Ishikawa (cell line): ENCODE data around the gene NSUN4.

Source experiments
- CEBPB ChIP-seq: IDR thresholded peaks from 2 replicates; pipeline ENCODE4 v1.6.1; 2012
- CREB1 ChIP-seq: IDR thresholded peaks from 2 replicates; pipeline ENCODE4 v1.6.1; 2012; ENCODE audit warnings: low read depth
- EGR1 ChIP-seq: IDR thresholded peaks from 2 replicates; pipeline ENCODE4 v1.6.1; 2012
- EP300 ChIP-seq: IDR thresholded peaks from 2 replicates; pipeline ENCODE4 v1.6.1; 2012; ENCODE audit warnings: borderline replicate concordance
- FOXM1 ChIP-seq: IDR thresholded peaks from 2 replicates; pipeline ENCODE4 v1.6.1; 2012; ENCODE audit warnings: low read depth, borderline replicate concordance
- MAX ChIP-seq: IDR thresholded peaks from 2 replicates; pipeline ENCODE4 v1.6.1; 2012
- NFIC ChIP-seq: IDR thresholded peaks from 2 replicates; pipeline ENCODE4 v1.6.1; 2012
- RAD21 ChIP-seq: IDR thresholded peaks from 2 replicates; pipeline ENCODE4 v1.6.1; 2012; ENCODE audit warnings: low read depth
- TAF1 ChIP-seq: IDR thresholded peaks from 2 replicates; pipeline ENCODE4 v1.6.1; 2012; ENCODE audit warnings: low read depth, mild to moderate bottlenecking
- TCF12 ChIP-seq: IDR thresholded peaks from 2 replicates; pipeline ENCODE4 v1.6.1; 2012; ENCODE audit warnings: low read depth
- TEAD4 ChIP-seq: IDR thresholded peaks from 2 replicates; pipeline ENCODE4 v1.6.1; 2012
- USF1 ChIP-seq: IDR thresholded peaks from 2 replicates; pipeline ENCODE4 v1.6.1; 2012
- YY1 ChIP-seq: IDR thresholded peaks from 2 replicates; pipeline ENCODE4 v1.6.1; 2012; ENCODE audit warnings: low read depth
- ZBTB7A ChIP-seq: IDR thresholded peaks from 2 replicates; pipeline ENCODE4 v1.6.1; 2012; ENCODE audit warnings: low read depth
- TF ChIP-seq, protein P1 (sequence below): IDR thresholded peaks from 2 replicates; pipeline ENCODE4 v1.6.1; 2012; ENCODE audit warnings: low read depth, mild to moderate bottlenecking

NSUN4 gene

DNA sequence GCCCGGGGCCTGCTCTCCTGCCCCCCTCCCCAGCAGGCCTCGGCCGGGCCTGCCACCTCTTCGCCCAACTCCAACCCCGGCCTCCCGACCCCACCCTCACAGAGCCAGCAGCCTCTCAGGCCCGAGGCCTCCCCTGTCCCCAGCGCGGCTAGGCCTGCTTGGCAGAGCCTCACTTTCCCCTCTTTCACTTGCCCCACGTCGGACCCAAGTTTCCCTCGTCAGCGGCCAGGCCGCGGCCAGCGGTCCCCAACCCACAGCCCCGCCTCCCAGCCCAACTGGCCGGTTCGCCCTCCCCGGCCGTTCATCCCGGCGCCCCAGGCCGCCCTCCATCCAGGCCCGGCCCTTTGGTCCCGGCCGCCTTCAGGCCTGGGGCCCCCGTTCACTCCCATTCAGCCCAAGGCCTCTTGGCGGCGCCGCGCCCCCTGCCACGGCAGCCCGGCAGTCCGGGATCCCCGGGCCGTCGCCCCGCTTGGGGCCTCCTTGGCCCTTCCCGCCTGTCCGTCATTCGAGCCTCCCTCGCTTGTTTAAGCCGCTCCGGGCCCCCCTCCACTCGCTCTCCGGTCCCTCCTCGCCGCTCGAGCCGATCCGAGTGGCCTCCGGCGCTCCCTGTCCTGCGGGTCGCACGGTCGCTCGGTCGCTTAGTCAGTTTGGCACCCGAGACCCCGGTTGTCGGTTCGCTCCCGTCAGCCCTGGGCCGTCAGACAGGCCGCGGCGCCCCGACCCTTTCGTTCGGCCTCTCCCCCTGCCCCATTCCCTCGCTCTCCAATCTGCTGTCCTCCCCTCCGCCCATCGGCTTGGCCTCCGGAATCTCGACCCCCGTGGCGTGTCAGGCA, 38.6 kb upstream of the NSUN4 start:
- TF ChIP-seq NFIC (0 out of 2 replicates have a peak, but pooled peaks have one; percentile 11), MAX (peak; percentile 45; the same call in 1 of the 2 replicates), ZBTB7A (peak; percentile 15; the same call in 1 of the 2 replicates), RAD21 (no peak; the same call in 1 of the 2 replicates), TCF12 (peak; percentile 38; the same call in 1 of the 2 replicates), FOXM1 (no peak), YY1 (peak; percentile 37; the same call in 1 of the 2 replicates)

GRCh38 chr1:46302641-46303037, 38.0 kb upstream of the NSUN4 start:
- TF ChIP-seq TCF12: no peak
- TF ChIP-seq ZBTB7A: peak; percentile 85; the same call in 1 of the 2 replicates
- no peak for TF ChIP-seq CREB1
- no peak for TF ChIP-seq EGR1

- TF ChIP-seq TEAD4 (peak; percentile 6; the same call in 1 of the 2 replicates), NFIC (no peak), CREB1 (peak; percentile 48; the same call in 1 of the 2 replicates), FOXM1 (no peak), TCF12 (peak; percentile 46; the same call in 1 of the 2 replicates), CEBPB (no peak), USF1 (peak; percentile 81), EP300 (peak; percentile 55; the same call in 1 of the 2 replicates), EGR1 (peak; percentile 95), YY1 (peak; percentile 100), TAF1 (peak; percentile 99), ZBTB7A (peak; percentile 55; the same call in 1 of the 2 replicates), RAD21 (no peak), MAX (peak; percentile 86)
- TF ChIP-seq, protein P1, sequence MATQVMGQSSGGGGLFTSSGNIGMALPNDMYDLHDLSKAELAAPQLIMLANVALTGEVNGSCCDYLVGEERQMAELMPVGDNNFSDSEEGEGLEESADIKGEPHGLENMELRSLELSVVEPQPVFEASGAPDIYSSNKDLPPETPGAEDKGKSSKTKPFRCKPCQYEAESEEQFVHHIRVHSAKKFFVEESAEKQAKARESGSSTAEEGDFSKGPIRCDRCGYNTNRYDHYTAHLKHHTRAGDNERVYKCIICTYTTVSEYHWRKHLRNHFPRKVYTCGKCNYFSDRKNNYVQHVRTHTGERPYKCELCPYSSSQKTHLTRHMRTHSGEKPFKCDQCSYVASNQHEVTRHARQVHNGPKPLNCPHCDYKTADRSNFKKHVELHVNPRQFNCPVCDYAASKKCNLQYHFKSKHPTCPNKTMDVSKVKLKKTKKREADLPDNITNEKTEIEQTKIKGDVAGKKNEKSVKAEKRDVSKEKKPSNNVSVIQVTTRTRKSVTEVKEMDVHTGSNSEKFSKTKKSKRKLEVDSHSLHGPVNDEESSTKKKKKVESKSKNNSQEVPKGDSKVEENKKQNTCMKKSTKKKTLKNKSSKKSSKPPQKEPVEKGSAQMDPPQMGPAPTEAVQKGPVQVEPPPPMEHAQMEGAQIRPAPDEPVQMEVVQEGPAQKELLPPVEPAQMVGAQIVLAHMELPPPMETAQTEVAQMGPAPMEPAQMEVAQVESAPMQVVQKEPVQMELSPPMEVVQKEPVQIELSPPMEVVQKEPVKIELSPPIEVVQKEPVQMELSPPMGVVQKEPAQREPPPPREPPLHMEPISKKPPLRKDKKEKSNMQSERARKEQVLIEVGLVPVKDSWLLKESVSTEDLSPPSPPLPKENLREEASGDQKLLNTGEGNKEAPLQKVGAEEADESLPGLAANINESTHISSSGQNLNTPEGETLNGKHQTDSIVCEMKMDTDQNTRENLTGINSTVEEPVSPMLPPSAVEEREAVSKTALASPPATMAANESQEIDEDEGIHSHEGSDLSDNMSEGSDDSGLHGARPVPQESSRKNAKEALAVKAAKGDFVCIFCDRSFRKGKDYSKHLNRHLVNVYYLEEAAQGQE: 0 out of 2 replicates have a peak, but pooled peaks have one; percentile 4
Observed at GRCh38 chr1:46303038-46303871, 37.4 kb upstream of the NSUN4 start, which contains the start of the genes LRRC41 and UQCRH. Gene LRRC41, minus strand, starts transcription at chr1:46303616. Its CDS starts 294 bp downstream, at chr1:46303322. Gene UQCRH, plus strand, starts transcription at chr1:46303698. Its CDS starts 69 bp downstream, at chr1:46303767.

DNA sequence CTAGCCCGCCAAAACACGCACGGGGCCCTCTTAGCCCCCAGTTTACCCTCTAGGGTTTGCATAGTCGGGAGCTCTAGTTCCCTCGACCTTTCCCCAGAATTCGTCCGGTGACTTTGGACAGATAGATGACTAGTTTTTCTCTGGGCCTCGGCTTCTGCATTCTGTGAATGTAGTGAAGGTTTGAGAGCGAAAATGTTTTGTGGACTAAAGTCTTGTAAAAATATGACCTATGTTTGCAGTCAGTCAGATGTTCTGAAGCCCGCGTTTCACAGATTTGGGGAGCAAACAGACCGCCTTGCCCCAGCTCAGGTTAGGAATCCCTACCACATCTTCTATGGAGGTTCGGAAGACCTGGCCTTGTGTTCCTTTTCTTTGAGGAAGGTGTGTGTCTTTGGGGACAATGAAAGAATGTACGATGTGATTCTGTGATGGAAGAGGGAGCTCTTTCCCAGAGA, 36.7 kb upstream of the NSUN4 start:
- TF ChIP-seq TCF12: no peak
- TF ChIP-seq EGR1: no peak
- no peak for TF ChIP-seq NFIC
- TF ChIP-seq, protein P1: no peak
- TF ChIP-seq ZBTB7A: no peak
- TF ChIP-seq MAX: no peak
- TF ChIP-seq USF1: no peak
- TF ChIP-seq YY1: no peak
- no peak for TF ChIP-seq EP300
- TF ChIP-seq RAD21: no peak
- TF ChIP-seq FOXM1: no peak

- TF ChIP-seq CEBPB (no peak), MAX (no peak), TCF12 (no peak), EGR1 (no peak), USF1 (no peak), TEAD4 (no peak), FOXM1 (no peak), CREB1 (no peak), TAF1 (no peak), ZBTB7A (no peak), RAD21 (no peak), EP300 (no peak), YY1 (no peak), NFIC (no peak)
- TF ChIP-seq, protein P1: no peak
Observed at GRCh38 chr1:46306159-46306530, 34.5 kb upstream of the NSUN4 start.
